Activated CD8-positive, alpha-beta T cell treated with anti-CD3 and anti-CD28 coated beads for 36 hours (primary cell): ENCODE measurements around the gene NXN. TPM values are rescaled to one million over a fixed set of nuclear protein-coding genes. Genes with fewer than 3 reads are reported as not detected.

Experiments
- ATAC-seq: fragments of 200-7000 bp; cut with Tn5 transposase; one replicate; pipeline ENCODE4 v1.10.0; 2021; ENCODE audit warnings: mild to moderate bottlenecking, moderate library complexity
- CTCF ChIA-PET: fragments of 350-600 bp; sonication (Branson Sonifier 250); formaldehyde crosslinking; loops from one replicate; lab custom pipeline; 2021; ENCODE audit warnings: antibody characterized with exemption; lab: Charles Lee
- POLR2A ChIA-PET: fragments of 350-600 bp; sonication (Branson Sonifier 250); formaldehyde crosslinking; loops from one replicate; lab custom pipeline; 2021; ENCODE audit warnings: antibody characterized with exemption; lab: Charles Lee
- DNase-seq: peaks from one replicate; pipeline ENCODE4 v3.0.0-alpha.2; 2020
- H3K27ac Mint-ChIP-seq: one replicate; pipeline ENCODE4 v1.8.0; 2021; ENCODE audit warnings: mild to moderate bottlenecking, mixed read lengths
- H3K27me3 Mint-ChIP-seq: one replicate; pipeline ENCODE4 v1.8.0; 2021; ENCODE audit warnings: mixed read lengths
- H3K36me3 Mint-ChIP-seq: one replicate; pipeline ENCODE4 v1.8.0; 2021; ENCODE audit warnings: low read depth, mixed read lengths
- H3K4me1 Mint-ChIP-seq: one replicate; pipeline ENCODE4 v1.8.0; 2021; ENCODE audit warnings: low read depth, mixed read lengths
- H3K4me3 Mint-ChIP-seq: one replicate; pipeline ENCODE4 v1.8.0; 2021; ENCODE audit warnings: mild to moderate bottlenecking, moderate library complexity, mixed read lengths
- H3K9me3 Mint-ChIP-seq: one replicate; pipeline ENCODE4 v1.8.0; 2021; ENCODE audit warnings: mixed read lengths
- CTCF ChIP-seq: fragments of 200-600 bp; IDR thresholded peaks from one replicate; pipeline ENCODE4 v1.8.0; 2022; ENCODE audit warnings: antibody characterized with exemption, mild to moderate bottlenecking
- intact Hi-C: fragments of 100-400 bp; cut with micrococcal nuclease; formaldehyde crosslinking; loops from one replicate; pipeline ENCODE4 v1.10.0; 2022
- total RNA-seq, 2 experiments: library from RNA; stranded (reverse); gene quantifications; one replicate each; pipeline ENCODE4 v1.2.3, GENCODE V29; 2021

The NXN gene
- total RNA-seq, 2 experiments from 2014 or later = 1.2 to 1.4 TPM

DNA sequence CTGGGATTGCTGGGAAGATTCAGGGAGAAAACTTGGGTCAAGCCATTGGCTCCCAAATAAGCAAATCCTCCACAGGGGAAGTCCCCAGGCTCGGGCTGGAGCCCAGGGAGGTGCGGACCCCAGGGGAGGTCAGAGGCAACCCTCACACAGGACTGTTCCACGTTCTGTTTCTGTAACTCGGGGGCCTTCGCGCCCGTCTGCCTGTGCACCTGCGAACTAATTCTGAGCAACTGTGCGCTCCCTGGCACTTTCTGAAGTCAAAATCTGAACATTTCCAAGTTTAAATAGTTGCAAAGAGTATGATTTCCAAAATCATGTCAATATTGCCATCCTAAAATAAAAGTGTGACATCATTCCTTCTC lies 34.1 kb upstream of the NXN start:
- Mint-ChIP-seq H3K27me3 (no peaks in the 10 kb centered on the region), H3K4me3 (no peak overlapping the region), H3K36me3 (no peaks in the 10 kb centered on the region), H3K27ac (no peak overlapping the region), H3K4me1 (no peaks in the 10 kb centered on the region), H3K9me3 (no peaks in the 10 kb centered on the region)
- CTCF ChIA-PET = no interaction called here
- DNase-seq (no peak), ATAC-seq (no peak)
- intact Hi-C loops = no loop called here
- TF ChIP-seq CTCF = no peak
- POLR2A ChIA-PET = no interaction called here

DNA sequence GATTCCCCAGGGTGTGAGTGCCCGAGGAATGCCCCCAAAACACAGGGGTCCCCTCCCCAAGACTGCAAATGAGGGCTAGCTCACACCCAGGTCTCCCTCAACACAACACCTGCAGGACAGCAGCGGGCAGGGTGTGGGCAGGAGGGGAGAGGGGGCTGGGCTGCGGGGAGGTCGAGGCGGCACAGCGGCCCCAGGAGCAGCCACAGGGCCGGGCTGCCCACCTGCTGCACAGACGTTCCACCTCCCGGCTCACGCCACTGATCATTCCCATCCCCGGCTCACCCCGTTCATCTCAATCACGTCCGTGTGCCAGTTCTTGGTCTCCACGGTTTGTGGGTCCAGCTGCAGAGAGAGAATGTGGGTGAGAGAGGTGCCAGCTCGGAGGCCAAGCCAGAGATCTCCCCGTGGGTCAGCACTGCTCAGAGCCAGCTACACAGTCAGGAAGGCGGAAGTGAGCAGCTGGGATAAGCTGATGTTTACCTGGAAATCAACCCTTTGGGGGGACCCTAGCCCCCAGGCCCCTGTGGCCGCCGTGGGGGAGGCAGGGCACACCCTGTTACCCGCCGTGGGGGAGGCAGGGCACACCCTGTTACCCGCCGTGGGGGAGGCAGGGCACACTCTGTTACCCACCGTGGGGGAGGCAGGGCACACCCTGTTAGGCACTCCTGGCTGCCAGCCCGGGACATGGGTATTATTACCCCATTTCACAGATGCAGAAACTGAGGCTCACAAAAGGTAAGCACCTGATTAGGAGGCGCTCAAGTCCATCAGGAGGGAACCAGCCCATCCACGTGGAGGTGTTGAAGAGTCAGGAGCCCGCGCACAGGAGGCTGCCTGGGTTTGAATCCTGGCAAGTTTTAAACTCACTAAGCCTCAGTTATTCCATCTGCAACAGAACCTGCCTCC lies 33.5 kb upstream of the NXN start:
- no peak for DNase-seq
- no peak for TF ChIP-seq CTCF
- ATAC-seq = no peak
- H3K9me3 Mint-ChIP-seq = no peaks in the 10 kb centered on the region
- H3K4me3 Mint-ChIP-seq = no peak overlapping the region
- intact Hi-C loops = no loop called here
- H3K4me1 Mint-ChIP-seq = no peaks in the 10 kb centered on the region
- ChIA-PET CTCF (no interaction called here), POLR2A (interaction anchor here (1.4 kb wide), 1 partner anchor 11 kb away, joined by 3 read pairs; no protein-coding TSS in a partner anchor)
- no peaks in the 10 kb centered on the region for H3K27me3 Mint-ChIP-seq
- no peaks in the 10 kb centered on the region for H3K36me3 Mint-ChIP-seq
- no peak overlapping the region for H3K27ac Mint-ChIP-seq

- ChIA-PET CTCF (no interaction called here), POLR2A (interaction anchor here (1.4 kb wide), 1 partner anchor 10 kb away, joined by 3 read pairs; no protein-coding TSS in a partner anchor)
- H3K4me3 Mint-ChIP-seq = no peak overlapping the region
- ATAC-seq (no peak), DNase-seq (no peak)
- no peaks in the 10 kb centered on the region for H3K4me1 Mint-ChIP-seq
- H3K9me3 Mint-ChIP-seq = no peaks in the 10 kb centered on the region
- intact Hi-C loops = no loop called here
- no peak for TF ChIP-seq CTCF
- no peak overlapping the region for H3K27ac Mint-ChIP-seq
- H3K27me3 Mint-ChIP-seq = no peaks in the 10 kb centered on the region
- H3K36me3 Mint-ChIP-seq = peaks cover 1% of the 10 kb centered on the region
These were observed 32.5 kb upstream of the NXN start for GRCh38 chr17:1011760-1012735.

- DNase-seq (no peak), ATAC-seq (no peak)
- intact Hi-C loops = no loop called here
- H3K36me3 Mint-ChIP-seq = peaks cover 2% of the 10 kb centered on the region
- CTCF ChIA-PET = no interaction called here
- TF ChIP-seq CTCF = no peak
- H3K27me3 Mint-ChIP-seq = no peaks in the 10 kb centered on the region
- no peak overlapping the region for H3K4me3 Mint-ChIP-seq
- H3K4me1 Mint-ChIP-seq = no peaks in the 10 kb centered on the region
- no peaks in the 10 kb centered on the region for H3K9me3 Mint-ChIP-seq
- H3K27ac Mint-ChIP-seq = no peak overlapping the region
- POLR2A ChIA-PET = interaction anchor here (1.3 kb wide), 1 partner anchor 14 kb away, joined by 4 read pairs; the partner anchor contains the start of gene TIMM22
These were observed 31.6 kb upstream of the NXN start for GRCh38 chr17:1011138-1011537.
